Psoas muscle (tissue), 8 donors: ENCODE results near the gene BABAM1. TPM values are rescaled to one million over a fixed set of nuclear protein-coding genes. Genes with fewer than 3 reads are reported as not detected.
A peak's percentile ranks its signal among the peaks of the same experiment; 100 is the strongest.
"Not testable (repeated sequence)": the region's sequence is repeated elsewhere in the genome, so short reads cannot be mapped to it uniquely, and the experiment has no call there.

ENCODE experiments used
- ATAC-seq, 4 donors: fragments of 200-7000 bp; cut with Tn5 transposase; one replicate each; pipeline ENCODE4 v1.9.1; 2020; ENCODE audit warnings: moderate library complexity in 3 of 4, mild to moderate bottlenecking in 2 of 4
- DNase-seq, 2 donors: peaks; one replicate each; pipeline ENCODE4 v3.0.0-alpha.2; 2020
- H3K27ac ChIP-seq: fragments of 200-600 bp; one replicate; pipeline ENCODE4 v1.8.0; 2022
- H3K27me3 ChIP-seq, 3 donors: fragments of 200-600 bp in 1 of 3; one replicate each; pipeline versions ENCODE4 v1.6.1 to v1.8.0; 2013 to 2022; ENCODE audit warnings: low read length in 2 of 3, mild to moderate bottlenecking in 2 of 3, moderate library complexity in 1 of 3; ENCODE audit not compliant: insufficient read depth in 3 of 3
- H3K36me3 ChIP-seq, 2 donors: fragments of 200-600 bp in 1 of 2; one replicate each; pipeline versions ENCODE4 v1.6.1 to v1.8.0; 2013 to 2022; ENCODE audit warnings: low read depth in 1 of 2, mild to moderate bottlenecking in 1 of 2, moderate library complexity in 1 of 2; ENCODE audit not compliant: insufficient read depth in 1 of 2
- H3K4me1 ChIP-seq: fragments of 200-600 bp; one replicate; pipeline ENCODE4 v1.8.0; 2022
- H3K4me3 ChIP-seq: fragments of 200-600 bp; one replicate; pipeline ENCODE4 v1.8.0; 2022; ENCODE audit warnings: mild to moderate bottlenecking
- H3K9me3 ChIP-seq: fragments of 200-600 bp; one replicate; pipeline ENCODE4 v1.8.0; 2022
- CTCF ChIP-seq: fragments of 200-600 bp; IDR thresholded peaks from one replicate; pipeline ENCODE4 v1.8.0; 2022; ENCODE audit warnings: antibody characterized with exemption
- WGBS, 3 donors: extraction: QIAGEN DNeasy Blood & Tissue Kit; methylation state at CpG; one replicate each; pipeline versions ENCODE4 v1.1.6 to v1.1.7; 2013; 5-methylcytosine and 5-hydroxymethylcytosine counted together
- intact Hi-C, 2 donors: fragments of 100-400 bp; cut with DNase I; formaldehyde crosslinking; loops; one replicate each; pipeline versions ENCODE4 v1.11.0 to v1.14.2; 2022
- polyA plus RNA-seq, 3 donors: library from polyadenylated mRNA; stranded (reverse); fragments of 200-250 nt; gene quantifications; one replicate each; pipeline ENCODE4 v1.2.3, GENCODE V29; 2013
- total RNA-seq, 4 donors: library from RNA; stranded (reverse); fragmentation: NEBNext Ultra II Directional in 2 of 4; extraction: Animal tissue kit (Norgen Biotek cat#: 25700) in 2 of 4; gene quantifications; one replicate each; pipeline versions ENCODE4 v1.2.1 to v1.2.4, GENCODE V29; 2021 to 2023
- donor health status: healthy with polysubstance abuse.
- donor health status: DM: no; HTN: no; CAD: no; lungs with moderate emphysema.
- donor health status: Bipolar disorder and iron deficiency.
- donor health status: healthy.
- donor health status: DM: yes; HTN: yes; CAD: no.
- donor health status: DM: no; HTN: no; CAD: no.
- donor health status: DM: no; HTN: no; CAD: no.
- donor health status: DM: yes; HTN: yes; CAD: no.

Gene BABAM1
- total and polyA plus RNA-seq, 7 donors, result 70.0 to 145 (median 90.7) TPM

GRCh38 chr19:17294051-17294891, 27.0 kb downstream of the BABAM1 start:
- ATAC-seq (peak in 2 of 4 donors; percentile 18 to 31), DNase-seq (peak in 1 of 2 donors; percentile 69)

GRCh38 chr19:17295551-17295950, 28.3 kb downstream of the BABAM1 start:
- WGBS, 3 donors, result 96 to 97% (median 96%) methylated on average over 6 of the region's 6 CpGs
- H3K36me3 ChIP-seq, result peaks cover 0 to 13% of the 10 kb centered on the region in 2 donors
- H3K27ac ChIP-seq, ATAC-seq, H3K4me3 ChIP-seq, DNase-seq, intact Hi-C loops, H3K27me3 ChIP-seq, H3K9me3 ChIP-seq, H3K4me1 ChIP-seq: not testable (repeated sequence)

More at GRCh38 chr19:17294051-17294891, 27.0 kb downstream of the BABAM1 start:
- intact Hi-C loops, result no loop called here
- peaks cover 5% of the 10 kb centered on the region for H3K9me3 ChIP-seq
- TF ChIP-seq CTCF, result no peak
- H3K4me1 ChIP-seq, result no peaks in the 10 kb centered on the region
- H3K4me3 ChIP-seq, result no peak overlapping the region
- 84 to 86% (median 85%) methylated on average over 44 to 48 of the region's 48 CpGs for WGBS, 3 donors
- H3K27ac ChIP-seq, result no peak overlapping the region
- no peaks in the 10 kb centered on the region for H3K27me3 ChIP-seq
- peaks cover 0 to 13% of the 10 kb centered on the region in 2 donors for H3K36me3 ChIP-seq

- Histone ChIP-seq H3K27ac (no peak overlapping the region), H3K9me3 (peaks cover 5% of the 10 kb centered on the region), H3K36me3 (peaks cover 0 to 19% of the 10 kb centered on the region in 2 donors), H3K4me1 (no peaks in the 10 kb centered on the region), H3K27me3 (no peaks in the 10 kb centered on the region), H3K4me3 (no peak overlapping the region)
- TF ChIP-seq CTCF, result no peak
- DNase-seq (no peak), ATAC-seq (no peak)
- intact Hi-C loops, result no loop called here
- 57 to 70% (median 60%) methylated on average over 4 of the region's 4 CpGs for WGBS, 3 donors
These were observed 29.0 kb downstream of the BABAM1 start for GRCh38 chr19:17296273-17296672.

GRCh38 chr19:17296976-17297375, 29.7 kb downstream of the BABAM1 start:
- 87 to 93% (median 88%) methylated on average over 6 of the region's 6 CpGs for WGBS, 3 donors
- H3K9me3 ChIP-seq, result peaks cover 5% of the 10 kb centered on the region
- TF ChIP-seq CTCF, result no peak
- peaks cover 1% of the 10 kb centered on the region for H3K4me1 ChIP-seq
- H3K27me3 ChIP-seq, result no peaks in the 10 kb centered on the region
- intact Hi-C loops, result no loop called here
- DNase-seq, result no peak
- no peak for ATAC-seq
- no peak overlapping the region for H3K4me3 ChIP-seq
- no peak overlapping the region for H3K27ac ChIP-seq
- H3K36me3 ChIP-seq, result peaks cover 0 to 20% of the 10 kb centered on the region in 2 donors

GRCh38 chr19:17300992-17301619, 33.9 kb downstream of the BABAM1 start:
- H3K4me3 ChIP-seq, result no peak overlapping the region
- TF ChIP-seq CTCF, result no peak
- no peak for DNase-seq
- no peak overlapping the region for H3K27ac ChIP-seq
- ATAC-seq, result no peak
- H3K4me1 ChIP-seq, result peaks cover 19% of the 10 kb centered on the region
- 93 to 94% (median 93%) methylated on average over 50 to 51 of the region's 51 CpGs for WGBS, 3 donors
- intact Hi-C loops, result no loop called here
- peaks cover 5% of the 10 kb centered on the region for H3K9me3 ChIP-seq
- peaks cover 0 to 20% of the 10 kb centered on the region in 2 donors for H3K36me3 ChIP-seq
- H3K27me3 ChIP-seq, result no peaks in the 10 kb centered on the region
